ENCODE measurements around the gene KCNJ12.

GRCh38 chr17:21357281-21357680 is 18.9 kb upstream of the KCNJ12 start:
- TF ChIP-seq CTCF (IDR thresholded peaks at IDR 0.05): no peak
- TF ChIP-seq POLR2A (IDR thresholded peaks at IDR 0.05): no peak

Data from adrenal gland (tissue), 5 donors.